ENCODE data around the gene CROCC2.
A peak's percentile ranks its signal among the peaks of the same experiment; 100 is the strongest.

Gene CROCC2

DNA sequence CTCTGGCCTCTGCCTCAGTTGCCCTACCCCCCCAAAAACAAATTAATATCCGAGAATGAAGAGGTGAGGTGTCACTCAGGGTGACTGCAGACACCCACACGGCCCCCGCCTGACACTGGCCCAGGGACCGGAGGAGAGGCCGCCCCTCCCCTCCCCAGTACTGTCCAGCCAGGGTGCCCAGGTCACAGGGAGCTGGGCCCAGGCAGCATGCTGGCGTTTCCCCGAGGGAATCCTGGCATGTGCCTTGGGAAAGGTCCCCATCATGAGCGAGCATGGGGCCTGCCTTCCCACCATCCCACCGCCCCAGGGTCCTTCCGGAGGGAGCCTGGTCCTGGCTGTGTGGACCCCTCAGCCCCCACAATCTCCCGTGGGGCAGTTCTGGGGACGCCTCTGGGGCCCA lies 13.2 kb upstream of the CROCC2 start:
- no peak for DNase-seq

DNA sequence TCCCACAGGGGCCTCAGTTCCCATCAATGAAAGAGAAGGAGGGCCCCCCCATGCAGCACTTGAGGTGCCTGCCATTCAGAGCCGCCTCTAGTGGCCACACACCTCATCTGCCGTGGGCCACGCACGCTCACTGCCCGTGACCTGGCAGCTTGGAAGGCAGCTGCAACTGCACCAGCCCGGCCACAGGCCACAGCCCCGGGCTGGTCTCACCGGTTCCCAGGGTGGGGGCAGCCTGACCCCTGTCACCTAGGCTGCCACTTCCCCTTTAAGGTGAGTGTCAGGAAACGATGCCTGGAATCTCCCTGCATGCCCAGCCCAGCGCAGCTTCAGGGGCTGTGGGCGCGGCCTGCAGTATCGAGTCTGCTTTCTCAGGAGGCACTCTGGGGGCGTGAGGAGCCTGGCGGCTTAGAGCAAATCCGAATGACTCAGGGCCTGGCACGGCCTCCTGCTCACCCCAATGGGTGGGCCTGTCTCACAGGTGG lies 12.7 kb upstream of the CROCC2 start:
- peak in 1 of 2 experiments; percentile 51 for DNase-seq

DNA sequence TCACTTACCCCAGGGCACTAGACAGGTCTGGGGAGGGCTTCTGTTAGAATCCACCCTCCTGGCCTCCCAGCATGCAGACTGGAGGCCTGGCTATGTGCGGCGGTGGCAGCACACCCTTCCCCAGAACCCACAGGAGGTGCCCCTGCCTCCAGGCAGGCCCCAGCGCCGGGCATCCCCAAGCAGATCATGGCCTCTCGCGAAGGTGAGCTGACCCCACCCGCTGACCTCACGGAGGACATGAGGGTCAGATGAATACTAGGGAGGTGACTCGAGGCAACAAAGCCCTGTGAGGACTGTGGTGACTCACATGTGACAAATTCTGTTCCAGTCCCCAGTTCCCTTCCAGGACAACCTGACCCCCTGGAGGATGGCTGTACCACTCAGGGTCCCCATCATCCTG lies 12.1 kb upstream of the CROCC2 start:
- DNase-seq, result no peak

DNA sequence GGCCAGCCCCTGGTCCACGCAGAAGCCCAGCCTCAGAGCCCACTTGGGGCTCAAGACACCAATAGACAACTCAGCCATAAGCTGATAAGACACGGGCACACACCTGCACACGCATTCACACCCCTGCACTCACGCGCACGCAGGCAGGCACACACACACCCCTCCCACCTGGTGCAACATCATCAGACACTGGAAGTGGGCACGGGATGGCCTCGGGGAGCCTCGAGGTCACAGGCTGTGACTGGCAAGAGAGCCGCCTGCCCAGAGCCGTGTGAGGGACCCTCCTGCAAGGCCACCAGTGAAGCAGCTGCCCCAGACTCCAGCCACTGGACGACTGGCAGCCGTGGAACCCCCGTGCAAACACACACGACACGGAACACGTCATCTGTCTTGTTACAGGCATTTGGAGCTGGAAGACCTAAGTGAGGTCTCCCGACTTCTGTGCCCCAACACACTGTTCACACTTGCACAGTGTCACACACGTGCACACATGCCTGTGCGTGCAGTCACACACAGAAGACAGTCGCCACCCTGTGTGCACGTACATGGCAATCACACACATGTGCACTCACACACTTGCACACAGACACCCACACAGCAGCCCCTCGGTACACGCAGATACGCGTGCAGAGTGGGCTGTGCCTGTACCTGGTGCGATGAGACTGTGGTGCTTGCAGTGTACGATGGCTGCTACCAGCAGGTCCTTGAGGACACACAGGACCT lies 11.1 kb upstream of the CROCC2 start:
- no peak for DNase-seq

DNA sequence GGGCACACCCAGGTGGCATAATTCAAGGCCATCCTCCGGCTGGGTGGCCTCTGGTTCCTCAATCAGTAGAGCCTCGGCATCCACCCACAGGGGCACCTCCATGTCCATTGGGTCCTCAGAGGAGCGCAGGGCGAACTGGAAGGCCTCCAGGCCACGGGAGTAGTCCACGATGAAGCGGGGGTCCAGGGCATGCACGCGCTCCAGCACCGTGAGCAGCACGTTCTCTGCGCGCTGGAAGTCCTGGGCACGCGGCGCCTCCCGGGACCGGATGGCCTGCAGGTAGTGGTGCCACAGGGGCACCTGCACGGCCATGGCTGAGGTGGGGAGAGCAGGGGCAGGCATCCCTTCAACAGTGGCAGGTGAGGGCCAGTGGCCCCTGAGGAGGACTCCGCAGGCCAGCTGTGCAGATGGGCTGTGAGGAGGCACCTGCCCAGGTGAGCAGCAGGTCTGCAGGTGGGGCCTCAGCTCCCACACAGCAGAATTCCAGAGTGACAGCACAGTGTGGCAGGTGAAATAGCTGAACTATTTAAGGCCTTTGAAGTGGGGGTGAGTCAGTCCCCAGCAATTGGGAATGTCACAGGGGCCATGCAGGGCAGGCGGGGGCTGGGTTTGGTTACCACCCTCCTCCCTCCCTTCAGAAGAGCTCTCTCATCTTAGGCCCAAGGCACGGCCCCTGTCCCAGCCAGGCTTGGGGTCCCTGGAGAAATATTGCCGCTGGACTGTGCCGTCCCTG lies 10.3 kb upstream of the CROCC2 start, which contains the start of gene MAB21L4:
Gene MAB21L4, minus strand, starts transcription at position 501 of the 733 bp plus-strand sequence. Its CDS starts 159 bp downstream, at position 342.
- DNase-seq, result no peak

DNA sequence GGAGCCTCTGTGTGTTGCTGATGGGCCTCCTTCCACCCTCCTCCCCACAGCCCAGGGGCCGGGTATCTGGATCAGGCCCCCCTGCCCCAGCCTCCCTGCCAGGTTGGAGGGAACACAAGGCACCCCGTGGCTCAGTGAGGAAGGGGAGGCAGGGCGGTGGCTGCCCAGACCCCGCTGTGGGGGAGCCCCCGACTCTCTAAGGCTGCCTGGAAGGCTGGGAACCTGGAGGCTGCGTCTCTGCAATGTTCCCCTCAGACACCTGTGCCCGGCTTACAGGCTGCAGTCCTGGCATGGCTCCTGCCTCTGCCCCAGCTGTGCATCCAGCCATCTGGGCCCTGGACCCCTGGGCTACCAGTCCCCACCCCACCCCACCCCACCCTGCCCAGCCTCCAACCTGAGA lies 9.7 kb upstream of the CROCC2 start:
- no peak for DNase-seq

DNA sequence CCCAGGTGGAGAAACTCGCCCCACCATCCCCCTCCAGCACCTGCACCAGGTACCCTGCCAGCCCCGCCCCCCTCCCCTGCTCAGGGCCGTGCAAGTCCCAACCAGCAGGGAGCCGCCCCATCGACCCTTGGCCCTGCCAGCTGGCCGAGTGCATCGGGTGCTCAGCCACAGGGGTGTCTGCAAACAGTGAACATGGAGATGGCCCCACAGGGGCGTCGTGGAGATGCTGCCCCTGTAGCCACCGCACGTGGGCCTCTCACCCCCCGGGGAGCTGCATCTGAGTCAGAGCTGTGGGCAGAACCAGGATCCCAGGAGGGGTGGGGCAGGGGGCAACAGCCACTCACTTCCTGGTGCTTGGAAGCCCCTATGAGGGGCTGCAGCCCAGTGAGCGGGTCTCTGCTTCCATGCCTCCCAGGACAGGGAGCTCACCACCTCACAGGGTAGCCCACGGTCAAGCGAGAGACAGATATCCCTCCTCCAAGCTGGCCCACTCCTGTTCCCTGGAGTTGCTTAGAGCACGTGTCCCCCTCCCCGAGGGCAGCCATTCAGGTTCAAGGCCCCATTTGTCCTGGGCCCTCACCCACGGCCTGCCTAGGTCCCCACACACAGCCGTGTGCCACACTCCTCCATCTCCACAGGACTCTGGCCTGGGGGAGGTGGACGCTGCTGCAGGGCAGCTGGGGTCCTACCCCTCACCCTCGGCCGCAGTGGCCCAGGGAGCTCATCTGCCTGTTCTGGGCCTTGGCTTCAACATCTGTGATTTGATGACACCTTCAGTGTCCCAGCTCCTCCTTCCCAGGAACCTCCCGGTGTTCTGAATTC lies 9.1 kb upstream of the CROCC2 start:
- DNase-seq, result peak; percentile 30 to 92

DNA sequence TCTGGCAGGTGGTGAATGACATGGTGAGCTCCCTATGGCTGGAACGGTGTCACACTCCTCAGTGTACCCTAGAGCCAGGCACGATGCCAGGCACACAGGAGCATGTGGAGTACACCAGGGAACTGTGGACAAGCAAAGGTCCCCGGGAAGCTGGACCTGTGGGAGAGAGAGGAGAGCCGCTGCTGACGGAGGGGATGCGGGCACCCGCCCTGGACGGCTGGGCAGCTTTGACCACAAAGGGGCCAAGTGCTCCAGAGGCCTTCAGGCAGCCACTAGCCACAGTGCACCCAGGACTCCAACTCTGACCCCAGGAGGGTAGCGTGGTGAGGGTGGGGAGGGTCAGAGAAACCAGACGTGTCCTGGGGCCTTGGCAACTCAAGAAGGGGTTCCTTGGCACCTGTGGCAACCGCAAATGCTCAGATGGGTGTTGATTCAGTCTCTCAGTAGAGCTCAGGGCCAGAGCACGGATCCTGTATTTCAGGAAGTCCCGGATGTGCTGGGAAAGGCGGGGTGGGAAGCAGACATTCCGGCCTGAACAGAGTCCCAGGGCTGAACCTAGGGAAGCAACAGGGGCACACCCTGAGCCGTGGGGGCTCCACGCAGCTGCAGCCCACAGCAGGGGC lies 7.9 kb upstream of the CROCC2 start:
- DNase-seq, result no peak

DNA sequence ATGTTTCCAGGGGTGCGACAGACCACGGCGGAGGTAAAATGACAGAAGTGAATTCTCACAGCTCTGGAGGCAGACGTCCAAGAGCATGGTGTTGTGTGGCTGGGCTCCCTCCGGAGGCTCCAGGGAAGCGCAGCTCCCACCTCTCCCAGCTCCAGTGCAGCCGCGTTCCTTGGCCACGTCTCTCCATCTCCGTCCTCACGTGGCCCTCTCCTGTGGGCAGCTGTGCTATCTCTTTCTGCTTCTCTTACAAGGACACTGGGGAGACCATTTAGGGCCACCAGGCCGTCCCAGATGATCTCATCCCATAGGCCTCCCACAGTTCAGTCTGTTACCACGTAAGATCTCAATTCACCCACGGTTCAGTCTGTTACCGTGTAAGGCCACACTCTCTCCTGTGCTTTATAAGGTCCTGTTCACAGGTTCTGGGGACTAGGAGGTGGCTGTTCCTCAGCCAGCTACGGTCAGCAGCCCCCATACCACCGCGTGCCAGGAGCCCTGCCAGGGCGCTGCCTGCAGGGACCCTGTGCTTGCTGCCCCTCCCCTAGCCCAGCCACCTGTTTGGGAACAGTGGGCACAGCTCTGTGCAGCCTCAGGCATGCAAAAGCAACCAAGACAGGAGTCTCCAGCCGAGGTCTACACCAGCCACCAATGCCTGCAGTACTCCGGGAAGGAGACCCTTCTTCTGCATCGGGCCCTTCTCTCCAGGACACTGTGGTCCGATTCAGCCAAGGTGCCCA lies 7.2 kb upstream of the CROCC2 start:
- no peak for DNase-seq

DNA sequence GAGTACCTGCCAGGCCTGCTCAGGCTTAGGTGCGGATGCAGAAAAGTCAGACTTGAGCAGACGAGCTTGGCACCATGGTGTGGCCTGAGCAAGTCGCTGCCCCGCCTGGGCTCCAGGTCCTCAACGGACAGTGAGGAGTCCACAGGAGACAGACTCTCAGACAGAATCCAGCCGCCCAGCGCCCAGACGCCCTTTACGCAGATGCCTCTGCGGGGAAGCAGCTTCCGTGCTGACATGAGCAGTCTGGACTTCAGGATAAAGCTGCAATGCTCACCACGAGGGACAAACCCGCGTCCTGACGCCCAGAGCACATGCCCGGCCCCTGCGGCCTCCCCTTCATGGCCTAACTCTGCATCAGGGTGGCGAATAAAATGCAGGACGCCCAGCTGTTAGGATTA lies 6.7 kb upstream of the CROCC2 start:
- DNase-seq, result no peak

DNA sequence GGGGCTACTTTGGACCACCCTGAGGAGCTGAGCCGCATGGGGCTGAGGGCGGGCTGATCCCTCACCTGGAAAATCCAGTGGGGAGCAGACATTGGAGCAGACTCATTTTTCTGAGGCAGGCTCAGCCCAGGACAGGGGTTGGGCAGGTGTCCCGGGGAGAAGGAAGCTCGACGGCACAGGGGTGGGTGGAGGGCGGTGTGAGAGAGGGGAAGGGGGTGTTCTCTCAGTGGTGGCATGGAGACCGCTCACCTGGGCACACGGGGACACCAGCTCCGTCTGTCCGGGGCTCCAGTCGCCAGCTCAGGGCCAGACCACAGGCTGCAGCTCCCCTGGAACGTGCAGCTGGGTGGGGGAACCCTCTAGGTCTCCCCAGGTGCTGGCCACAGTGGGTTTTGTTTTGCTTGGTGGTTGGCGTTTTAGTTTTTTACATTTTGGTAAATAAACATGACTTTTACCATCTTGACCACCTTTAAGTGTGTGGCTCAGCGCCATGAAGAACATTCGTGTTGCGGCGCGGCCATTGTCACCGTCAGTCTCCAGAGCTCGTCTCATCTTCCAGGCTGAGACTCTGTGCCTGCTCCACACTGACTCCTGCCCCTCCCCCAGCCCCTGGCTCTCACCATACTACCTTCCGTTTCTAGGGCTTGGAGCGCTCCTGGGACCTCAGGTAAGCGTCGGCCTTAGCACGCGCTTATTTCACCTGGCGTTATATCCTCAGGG lies 5.8 kb upstream of the CROCC2 start:
- no peak for DNase-seq

DNA sequence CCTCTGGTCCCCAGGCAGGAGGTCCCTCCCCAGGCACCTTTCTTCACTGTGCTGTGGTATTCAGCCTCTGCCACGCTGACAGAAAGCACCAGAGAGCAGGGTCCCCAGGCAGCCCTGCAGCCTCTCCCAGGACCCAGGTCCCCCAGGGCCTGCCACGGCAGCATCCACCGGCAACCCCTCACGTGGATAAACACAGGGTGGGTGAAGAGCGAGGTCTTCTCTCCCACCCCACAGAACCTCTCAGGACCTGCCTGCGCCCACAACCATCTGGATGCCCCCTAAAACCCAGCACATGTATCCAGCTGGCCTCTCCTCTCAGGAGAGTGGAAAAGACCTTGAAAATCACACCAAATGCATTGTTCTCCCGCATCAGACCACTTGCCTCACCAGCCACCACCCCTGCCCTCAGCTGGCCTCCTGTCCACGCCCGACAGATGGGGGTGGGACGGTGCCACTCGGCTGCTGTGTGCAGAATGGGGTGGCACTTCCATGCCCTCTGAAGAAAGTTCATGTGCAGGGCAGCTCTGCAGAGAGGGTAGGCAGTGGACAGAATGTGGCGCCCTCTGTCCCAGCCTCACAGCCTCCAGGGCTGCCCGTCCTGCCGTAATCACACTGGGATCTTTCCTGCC lies 4.0 kb upstream of the CROCC2 start:
- DNase-seq, result no peak

DNA sequence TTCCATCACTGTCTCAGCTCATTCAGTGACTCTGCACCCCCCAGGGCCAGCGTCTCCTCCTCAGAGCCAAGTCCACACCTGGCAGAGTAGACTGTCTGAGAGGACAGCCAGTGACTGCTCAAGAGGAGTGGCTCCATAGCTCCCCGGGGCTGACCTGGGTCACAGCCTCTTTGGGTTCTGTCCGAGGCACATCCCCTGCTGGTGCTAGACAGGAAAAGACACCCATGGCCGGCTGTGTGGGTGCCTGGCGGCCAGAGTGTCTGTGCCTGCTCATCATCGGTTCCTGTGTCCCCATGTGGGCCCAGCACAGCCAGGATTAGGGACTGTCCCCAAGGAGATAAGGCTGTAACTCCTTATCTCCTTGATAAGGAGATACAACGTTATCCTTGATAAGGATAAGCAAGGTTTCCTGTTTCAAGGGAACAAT lies 3.5 kb upstream of the CROCC2 start:
- no peak for DNase-seq

DNA sequence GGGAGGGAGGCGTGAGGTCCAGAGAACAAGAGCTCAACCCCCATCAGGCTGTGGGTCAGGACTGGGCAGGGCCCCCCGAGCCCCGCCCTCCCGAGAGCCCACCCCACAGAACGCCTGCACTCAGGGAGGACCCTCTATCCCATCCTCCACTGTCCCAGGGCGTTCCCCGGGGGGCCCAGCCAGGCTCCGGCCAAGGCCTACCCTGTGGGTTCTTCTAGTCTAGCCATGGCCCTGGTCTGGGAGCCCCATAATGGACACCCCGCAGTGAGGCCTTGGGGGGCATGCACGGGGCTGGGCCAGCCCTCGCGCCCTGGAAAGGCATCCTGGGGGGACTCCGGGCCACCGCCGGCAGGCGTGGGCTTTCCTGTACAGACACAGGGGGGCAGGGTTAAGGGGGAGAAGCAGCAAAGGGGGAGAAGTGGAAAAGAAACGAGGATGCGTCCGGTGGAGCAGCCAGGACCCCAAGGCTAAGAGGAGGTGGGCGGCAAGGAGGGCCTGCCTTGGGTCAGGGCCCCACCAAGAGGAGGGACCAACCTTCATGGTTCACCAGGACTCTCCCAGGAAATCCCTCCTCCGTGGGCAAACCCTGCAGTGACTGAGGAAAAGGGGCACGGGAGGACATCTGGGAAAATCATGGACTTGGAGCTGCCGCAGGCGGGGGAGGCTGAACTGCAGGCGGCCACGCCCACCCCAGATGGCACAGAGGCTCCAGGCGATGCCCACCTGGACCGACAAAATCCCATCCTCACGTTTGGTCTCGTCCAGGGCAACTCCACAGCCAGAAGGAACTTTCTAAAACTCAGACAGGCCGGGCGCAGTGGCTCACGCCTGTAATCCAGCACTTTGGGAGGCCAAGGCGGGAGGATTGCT lies 2.7 kb upstream of the CROCC2 start:
- DNase-seq, result no peak

DNA sequence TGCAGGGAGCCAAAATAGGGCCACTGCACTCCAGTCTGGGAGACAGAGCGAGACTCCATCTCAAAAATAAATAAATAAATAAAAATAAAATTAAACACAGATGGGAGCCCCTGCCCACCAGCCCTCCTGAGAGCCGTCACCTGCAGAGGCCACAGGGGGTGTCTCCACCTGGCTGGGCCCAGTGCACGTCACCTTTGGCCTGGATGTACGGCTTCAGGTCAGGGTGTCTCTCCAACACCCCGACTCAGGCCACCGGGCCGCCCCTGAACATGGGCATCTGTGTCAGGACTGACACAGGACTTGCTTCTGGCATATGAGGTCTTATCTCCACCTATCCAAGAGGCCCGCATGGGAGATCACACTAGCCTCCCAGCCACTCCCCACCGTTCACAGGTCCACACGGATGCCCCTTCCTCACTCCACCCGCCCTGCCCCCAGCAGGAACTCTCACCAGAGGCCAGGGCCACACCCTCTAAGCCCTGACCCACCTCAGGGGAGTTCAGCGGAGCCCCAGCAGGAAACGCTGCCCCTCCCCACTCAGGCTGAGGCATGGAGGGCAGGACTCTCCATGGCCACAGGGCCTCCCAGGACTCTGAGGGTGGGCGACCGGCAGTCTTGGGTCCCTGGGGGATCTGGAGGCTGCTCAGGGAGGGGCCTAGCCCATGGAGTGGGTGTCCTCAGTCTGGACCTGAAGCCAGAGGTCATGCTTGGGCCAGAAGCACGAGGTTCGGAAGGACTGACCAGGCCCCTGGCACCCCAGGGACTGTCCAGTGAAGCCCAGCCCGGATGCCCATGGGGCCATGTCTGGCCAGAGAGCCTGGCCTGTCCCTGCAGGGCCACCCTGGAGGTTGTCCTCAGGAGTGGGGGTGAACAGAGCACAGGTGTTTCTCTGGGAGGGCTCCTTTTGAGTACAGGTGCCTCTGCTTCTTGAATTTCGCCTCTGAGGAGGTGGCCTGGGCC lies 1.6 kb upstream of the CROCC2 start:
- no peak for DNase-seq

DNA sequence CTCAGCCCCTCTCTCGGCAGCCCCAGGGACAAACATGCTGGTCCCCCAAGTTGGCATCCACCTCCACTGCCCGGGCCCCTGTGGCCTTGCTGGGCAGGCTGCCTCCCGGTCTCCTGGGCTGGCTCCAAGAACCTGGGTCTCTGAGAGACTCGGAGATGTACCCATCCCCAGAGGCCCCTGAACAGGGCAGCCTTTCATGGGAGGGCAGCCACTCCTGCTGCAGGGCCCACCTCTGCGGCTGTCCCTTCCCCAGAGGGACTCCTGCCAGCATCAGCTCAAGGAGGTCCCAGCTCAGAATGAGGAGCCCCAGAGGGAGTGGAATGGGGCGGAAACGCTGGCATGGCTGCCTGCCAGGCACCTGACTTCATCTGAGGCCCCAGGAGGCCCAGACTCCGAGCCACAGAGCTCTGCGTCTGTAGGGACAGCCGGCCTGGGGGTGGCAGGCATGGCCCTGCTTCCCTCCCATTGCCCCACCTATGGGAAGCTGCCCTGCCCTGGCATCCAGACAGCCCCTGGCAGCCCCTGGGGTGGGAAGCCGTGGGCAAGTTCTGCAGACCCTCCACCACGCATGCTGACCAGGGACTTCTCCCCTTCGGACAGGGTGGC lies 857 bp upstream of the CROCC2 start:
- no peak for DNase-seq

DNA sequence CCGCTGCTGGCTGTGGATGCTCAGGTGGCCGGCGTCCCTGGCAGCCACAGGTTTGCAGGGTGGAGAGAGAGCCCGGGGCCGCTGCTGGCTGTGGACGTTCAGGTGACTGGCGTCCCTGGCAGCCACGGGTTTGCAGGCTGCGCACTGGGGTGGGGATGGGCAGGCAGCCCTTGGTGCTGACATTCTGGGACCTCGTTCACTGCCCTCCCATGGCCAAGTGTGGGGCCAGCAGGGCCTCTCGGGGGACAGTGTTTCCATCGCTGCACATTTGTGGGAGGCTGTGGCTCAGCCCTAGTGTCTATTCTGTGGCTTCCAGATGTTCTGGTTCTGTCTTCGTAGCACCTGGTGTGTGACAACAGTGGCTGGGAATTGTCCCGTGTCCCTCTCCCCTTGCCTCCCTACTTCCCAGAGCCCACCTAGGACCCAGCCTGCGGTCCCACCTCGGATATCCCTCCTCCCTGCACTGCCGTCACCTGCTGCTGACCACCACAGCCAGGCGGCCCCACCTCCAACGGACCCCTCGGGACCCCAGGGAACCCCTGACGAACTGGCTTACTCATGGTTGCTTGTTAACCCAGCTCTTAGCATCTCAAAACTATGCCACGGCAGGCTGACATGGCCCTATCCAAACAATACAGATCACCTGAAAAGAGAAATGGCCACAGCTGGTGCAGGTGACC lies 915 bp downstream of the CROCC2 start:
- DNase-seq, result no peak

All from NCI-H526 (cell line).